Subcutaneous abdominal adipose tissue (tissue), 5 donors: ENCODE data around the gene SYNGR1.

ENCODE experiments used
- H3K27ac ChIP-seq: one replicate; pipeline ENCODE4 v1.7.0; 2013; ENCODE audit warnings: low read depth, mild to moderate bottlenecking, inconsistent platforms, low read length, moderate library complexity
- H3K27me3 ChIP-seq, 5 donors: one replicate each; pipeline ENCODE4 v1.7.0; 2013; ENCODE audit warnings: low read length in 5 of 5, inconsistent platforms in 1 of 5; ENCODE audit not compliant: control insufficient read depth in 5 of 5, insufficient read depth in 4 of 5
- H3K36me3 ChIP-seq, 5 donors: one replicate each; pipeline ENCODE4 v1.7.0; 2013; ENCODE audit warnings: low read length in 5 of 5; ENCODE audit not compliant: control insufficient read depth in 5 of 5, insufficient read depth in 5 of 5
- H3K4me1 ChIP-seq, 5 donors: one replicate each; pipeline ENCODE4 v1.7.0; 2013; ENCODE audit warnings: low read length in 5 of 5, mild to moderate bottlenecking in 3 of 5, moderate library complexity in 1 of 5; ENCODE audit not compliant: control insufficient read depth in 5 of 5, insufficient read depth in 5 of 5
- H3K4me3 ChIP-seq, 5 donors: one replicate each; pipeline ENCODE4 v1.7.0; 2013; ENCODE audit warnings: low read length in 5 of 5, low read depth in 1 of 5
- H3K9ac ChIP-seq, 5 donors: one replicate each; pipeline ENCODE4 v1.7.0; 2013; ENCODE audit warnings: low read length in 5 of 5, mild to moderate bottlenecking in 4 of 5, moderate library complexity in 3 of 5
- H3K9me3 ChIP-seq, 5 donors: one replicate each; pipeline ENCODE4 v1.7.0; 2013; ENCODE audit warnings: low read length in 5 of 5; ENCODE audit not compliant: control insufficient read depth in 5 of 5
- donor health status: healthy.
- donor health status: healthy.
- donor health status: healthy.
- donor health status: healthy.
- donor health status: healthy.

Gene SYNGR1

DNA sequence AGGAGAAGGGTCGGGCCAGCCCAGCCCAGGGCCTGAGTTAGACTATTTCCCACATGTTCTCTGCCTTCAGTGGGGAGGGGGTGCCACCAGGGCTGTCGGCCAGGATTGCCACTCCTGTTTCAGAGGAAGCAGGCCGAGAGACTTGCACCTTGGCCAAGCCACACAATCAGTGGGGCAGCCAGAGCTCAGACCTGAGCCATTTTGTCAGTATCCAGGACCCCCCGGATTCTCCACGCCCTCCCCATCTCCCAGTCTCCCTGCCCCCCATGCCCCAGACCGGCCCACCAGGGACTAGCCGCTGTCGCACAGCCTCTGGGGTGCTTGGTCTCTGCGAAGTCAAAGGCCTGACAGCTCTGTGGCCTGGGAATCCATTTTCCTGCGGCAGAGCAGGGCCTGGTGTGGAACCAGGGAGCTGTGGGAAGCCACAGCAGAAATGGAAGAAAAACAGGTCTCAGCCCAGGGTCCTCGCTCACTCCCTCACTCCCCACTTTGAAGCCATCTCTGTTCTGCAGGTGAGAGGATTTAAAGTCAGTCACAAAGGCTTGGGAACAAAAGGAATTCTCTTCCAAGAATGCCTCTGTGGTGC, 81.5 kb downstream of the SYNGR1 start:
- Histone ChIP-seq H3K27me3 (no peaks in the 10 kb centered on the region), H3K36me3 (peaks cover 0 to 72% (median 59%) of the 10 kb centered on the region in 5 donors), H3K4me1 (peaks cover 0 to 29% (median 11%) of the 10 kb centered on the region in 5 donors), H3K9ac (peak overlapping the region in 3 of 5 donors; percentile 14 to 58 (median 39)), H3K4me3 (no peak overlapping the region), H3K9me3 (no peaks in the 10 kb centered on the region), H3K27ac (peak overlapping the region; percentile 81)

DNA sequence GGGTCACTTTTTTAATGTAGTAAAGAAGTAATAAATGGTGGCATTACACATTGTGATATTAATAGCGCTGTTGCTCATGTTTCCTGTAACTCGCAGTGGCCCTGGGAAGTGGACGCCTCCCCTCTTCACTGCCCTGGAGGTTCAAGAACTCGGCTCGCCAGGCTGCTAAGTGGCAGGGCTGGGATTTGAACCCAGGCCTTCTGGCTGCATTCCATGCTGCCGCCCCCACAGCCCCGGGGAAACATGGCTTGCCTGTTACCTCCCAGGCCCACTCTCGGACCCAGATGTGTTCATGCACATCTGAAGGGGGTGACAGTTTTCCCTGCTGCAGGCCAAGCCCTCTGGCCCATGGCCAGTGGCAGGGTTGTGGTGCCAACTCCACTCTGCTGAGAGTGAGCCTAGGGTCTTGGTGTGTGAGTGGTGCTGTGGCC, 82.0 kb downstream of the SYNGR1 start:
- peak overlapping the region in 1 of 5 donors; percentile 19 for H3K4me3 ChIP-seq
- no peaks in the 10 kb centered on the region for H3K9me3 ChIP-seq
- H3K36me3 ChIP-seq, result peaks cover 0 to 67% (median 53%) of the 10 kb centered on the region in 5 donors
- H3K27ac ChIP-seq, result peak overlapping the region; percentile 81
- peaks cover 0 to 29% (median 11%) of the 10 kb centered on the region in 5 donors for H3K4me1 ChIP-seq
- no peaks in the 10 kb centered on the region for H3K27me3 ChIP-seq
- H3K9ac ChIP-seq, result peak overlapping the region in 2 of 5 donors; percentile 39 to 58

DNA sequence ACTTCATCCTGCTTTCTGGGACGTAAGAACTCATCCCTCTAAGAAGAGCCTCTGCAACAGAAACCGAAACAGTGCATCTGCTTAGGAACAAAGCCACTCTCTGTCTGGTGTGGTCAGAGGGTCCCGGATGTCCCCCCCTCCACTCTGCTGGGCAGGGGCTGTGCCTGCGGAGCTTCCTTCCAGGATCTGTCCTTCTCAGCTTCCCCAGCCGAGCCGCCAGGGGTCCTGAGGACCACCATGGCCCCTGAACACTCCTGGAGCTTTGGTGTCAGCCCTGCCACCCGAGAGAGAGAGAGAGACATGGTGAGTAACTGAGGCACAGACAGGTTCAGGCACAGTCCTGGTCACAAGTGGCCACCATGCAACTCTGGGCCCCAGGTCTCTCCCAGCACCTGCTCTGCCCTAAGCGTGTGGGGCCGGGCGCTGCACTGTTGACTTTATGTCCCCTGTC, 82.6 kb downstream of the SYNGR1 start:
- peaks cover 0 to 61% (median 48%) of the 10 kb centered on the region in 5 donors for H3K36me3 ChIP-seq
- peak overlapping the region; percentile 81 for H3K27ac ChIP-seq
- no peaks in the 10 kb centered on the region for H3K27me3 ChIP-seq
- no peaks in the 10 kb centered on the region for H3K9me3 ChIP-seq
- peaks cover 2 to 34% (median 16%) of the 10 kb centered on the region in 5 donors for H3K4me1 ChIP-seq
- H3K9ac ChIP-seq, result peak overlapping the region in 1 of 5 donors; percentile 58
- H3K4me3 ChIP-seq, result no peak overlapping the region

DNA sequence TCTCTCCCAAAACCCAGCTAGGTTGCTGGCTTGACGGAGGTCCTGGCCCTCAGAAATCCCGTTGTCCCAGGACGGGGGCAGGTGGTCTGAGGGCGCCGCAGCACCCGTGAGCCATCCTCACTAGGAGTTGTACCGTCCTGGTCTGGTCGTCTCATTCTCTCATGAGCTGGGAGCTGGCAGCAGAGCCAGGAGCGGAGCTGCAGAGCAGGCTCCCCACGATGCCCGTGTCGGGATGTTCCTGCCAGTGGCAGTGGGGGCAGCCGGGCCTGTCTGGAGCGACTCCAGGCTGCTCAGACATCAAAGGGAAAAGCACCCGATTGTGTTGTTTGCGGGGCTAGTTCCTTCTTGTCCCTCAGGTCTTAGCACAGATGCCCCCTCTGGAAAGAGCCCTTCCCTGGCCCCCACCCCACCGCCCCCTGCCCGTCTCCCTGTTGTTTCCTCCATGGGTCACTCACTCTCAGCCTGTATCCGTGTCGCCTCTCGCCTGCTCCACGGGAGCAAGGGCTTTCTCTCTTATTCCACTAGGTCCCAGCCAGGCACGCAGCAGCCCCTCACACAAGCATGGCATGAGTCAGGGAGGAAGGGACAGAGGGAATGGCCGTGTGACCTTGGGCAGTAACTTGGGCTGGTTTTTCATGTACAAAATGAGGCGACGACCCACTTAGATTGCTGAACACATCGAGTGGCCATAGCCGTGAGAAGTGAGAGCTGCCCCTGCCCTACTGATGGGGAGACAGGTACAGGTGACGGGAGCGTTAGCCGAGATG, 83.9 kb downstream of the SYNGR1 start:
- Histone ChIP-seq H3K27ac (no peak overlapping the region), H3K36me3 (peaks cover 0 to 49% (median 36%) of the 10 kb centered on the region in 5 donors), H3K9ac (no peak overlapping the region), H3K27me3 (peaks cover 0 to 5% (median 0%) of the 10 kb centered on the region in 5 donors), H3K4me1 (peaks cover 4 to 39% (median 22%) of the 10 kb centered on the region in 5 donors), H3K4me3 (no peak overlapping the region), H3K9me3 (no peaks in the 10 kb centered on the region)

DNA sequence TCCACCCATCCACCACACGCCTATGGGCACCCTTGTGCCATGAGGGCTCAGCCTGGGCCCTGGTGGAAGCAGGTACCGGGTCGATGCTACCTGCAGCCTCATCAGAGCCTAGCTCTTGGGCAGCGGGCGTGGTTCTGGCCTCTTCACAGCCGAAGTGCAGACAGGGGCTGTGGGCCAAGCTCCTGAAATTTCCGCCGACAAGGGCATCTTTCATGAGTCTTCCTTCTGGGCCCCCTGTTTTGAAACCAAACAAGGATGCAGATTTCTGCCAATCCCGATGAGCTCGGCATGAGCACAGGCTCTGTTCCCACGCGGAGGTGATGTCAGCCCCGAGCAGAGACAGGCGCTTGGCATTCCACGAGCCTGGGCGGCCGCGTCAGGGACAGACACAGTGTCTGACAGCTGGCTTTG, 84.5 kb downstream of the SYNGR1 start:
- no peak overlapping the region for H3K4me3 ChIP-seq
- peaks cover 0 to 43% (median 30%) of the 10 kb centered on the region in 5 donors for H3K36me3 ChIP-seq
- H3K4me1 ChIP-seq, result peaks cover 4 to 39% (median 22%) of the 10 kb centered on the region in 5 donors
- H3K9ac ChIP-seq, result no peak overlapping the region
- peaks cover 0 to 7% (median 0%) of the 10 kb centered on the region in 5 donors for H3K27me3 ChIP-seq
- no peak overlapping the region for H3K27ac ChIP-seq
- H3K9me3 ChIP-seq, result no peaks in the 10 kb centered on the region

DNA sequence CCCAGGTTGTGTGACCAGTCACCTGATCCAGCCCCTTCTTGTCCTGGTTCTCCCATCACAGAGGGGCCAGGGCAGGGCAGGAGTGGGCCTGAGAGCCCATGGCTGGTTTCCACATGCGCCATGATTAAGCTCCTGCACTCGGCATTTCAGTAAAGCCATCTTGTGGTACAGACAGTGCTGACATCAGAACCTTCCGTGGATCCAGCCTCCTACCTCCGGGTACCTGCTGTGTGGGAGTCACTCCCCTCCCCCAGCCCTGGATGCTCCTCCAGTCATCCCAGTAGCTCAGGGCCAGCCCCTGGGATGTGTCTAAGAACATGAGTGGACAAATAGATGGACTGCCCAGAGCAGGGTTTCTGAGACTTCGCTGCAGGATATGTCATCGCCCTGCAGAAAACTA, 84.9 kb downstream of the SYNGR1 start:
- Histone ChIP-seq H3K9me3 (no peaks in the 10 kb centered on the region), H3K9ac (no peak overlapping the region), H3K4me1 (peaks cover 4 to 39% (median 22%) of the 10 kb centered on the region in 5 donors), H3K4me3 (no peak overlapping the region), H3K36me3 (peaks cover 0 to 41% (median 29%) of the 10 kb centered on the region in 5 donors), H3K27ac (no peak overlapping the region), H3K27me3 (peaks cover 0 to 7% (median 0%) of the 10 kb centered on the region in 5 donors)
